SK-N-SH (cell line): Measurements from ENCODE around the gene NUDT1.

ENCODE experiments used
- CTCF ChIP-seq: fragments of 200-600 bp; sonication (generic); IDR thresholded peaks from 2 replicates; pipeline ENCODE4 v1.6.1; 2017; ENCODE audit warnings: antibody characterized with exemption, mild to moderate bottlenecking, moderate library complexity
- JUND ChIP-seq: IDR thresholded peaks from 2 replicates; pipeline ENCODE4 v1.4.0; 2012
- POLR2AphosphoS5 ChIP-seq: IDR thresholded peaks from 2 replicates; pipeline ENCODE4 v1.6.1; 2012; ENCODE audit warnings: low read depth, low read length

GRCh38 chr7:2275101-2275500 is 33.1 kb downstream of the NUDT1 start:
- no peak for TF ChIP-seq JUND
- no peak for TF ChIP-seq CTCF
- no peak for TF ChIP-seq POLR2AphosphoS5
